Activated CD4-positive, alpha-beta T cell treated with anti-CD3 and anti-CD28 coated beads, Interleukin-2, amount 10 ng/mL, durations not matched to agents 7 days and 5 days (primary cell): ENCODE results near the gene WDR93. TPM values are rescaled to one million over a fixed set of nuclear protein-coding genes. Genes with fewer than 3 reads are reported as not detected.
"Not testable (repeated sequence)": the region's sequence is repeated elsewhere in the genome, so short reads cannot be mapped to it uniquely, and the experiment has no call there.

Experiments used
- CTCF ChIA-PET: fragments of 350-600 bp; sonication (Branson Sonifier 250); formaldehyde crosslinking; loops from one replicate; lab custom pipeline; 2021; ENCODE audit warnings: antibody characterized with exemption; lab: Charles Lee
- POLR2A ChIA-PET: fragments of 350-600 bp; sonication (Branson Sonifier 250); formaldehyde crosslinking; loops from one replicate; lab custom pipeline; 2021; ENCODE audit warnings: antibody characterized with exemption; lab: Charles Lee
- DNase-seq: peaks from one replicate; pipeline ENCODE4 v3.0.0-alpha.2; 2020
- H3K27ac Mint-ChIP-seq: one replicate; pipeline ENCODE4 v1.8.0; 2021; ENCODE audit warnings: mild to moderate bottlenecking, moderate library complexity, mixed read lengths
- H3K27me3 Mint-ChIP-seq: one replicate; pipeline ENCODE4 v1.8.0; 2021; ENCODE audit warnings: mixed read lengths
- H3K36me3 Mint-ChIP-seq: one replicate; pipeline ENCODE4 v1.8.0; 2021; ENCODE audit warnings: low read depth, mixed read lengths
- H3K4me1 Mint-ChIP-seq: one replicate; pipeline ENCODE4 v1.8.0; 2021; ENCODE audit warnings: mixed read lengths
- H3K4me3 Mint-ChIP-seq: one replicate; pipeline ENCODE4 v1.8.0; 2021; ENCODE audit warnings: mild to moderate bottlenecking, moderate library complexity, mixed read lengths
- H3K9me3 Mint-ChIP-seq: one replicate; pipeline ENCODE4 v1.8.0; 2021; ENCODE audit warnings: mixed read lengths
- total RNA-seq, 2 experiments: library from RNA; stranded (reverse); gene quantifications; one replicate each; pipeline ENCODE4 v1.2.3, GENCODE V29; 2021

The WDR93 gene
- total RNA-seq, 2 experiments from 2014 or later = not detected

- H3K36me3 Mint-ChIP-seq = no peaks in the 10 kb centered on the region
- H3K4me1 Mint-ChIP-seq = no peaks in the 10 kb centered on the region
- peaks cover 2% of the 10 kb centered on the region for H3K27me3 Mint-ChIP-seq
- H3K27ac Mint-ChIP-seq = no peak overlapping the region
- H3K9me3 Mint-ChIP-seq = no peaks in the 10 kb centered on the region
- H3K4me3 Mint-ChIP-seq = no peak overlapping the region
- POLR2A ChIA-PET = no interaction called here
- DNase-seq = no peak
- CTCF ChIA-PET = interaction anchor here (0.7 kb wide), 1 partner anchor 527 kb away, joined by 3 read pairs; no protein-coding TSS in a partner anchor
Observed at GRCh38 chr15:89677381-89677780, 13.2 kb upstream of the WDR93 start.

- Mint-ChIP-seq H3K9me3 (no peaks in the 10 kb centered on the region), H3K4me1 (no peaks in the 10 kb centered on the region), H3K27me3 (peaks cover 2% of the 10 kb centered on the region), H3K27ac (no peak within 1 kb of the TSS), H3K36me3 (no peaks in the 10 kb centered on the region), H3K4me3 (no peak within 1 kb of the TSS)
- no peak for DNase-seq
- CTCF ChIA-PET = no interaction called here
- POLR2A ChIA-PET = no interaction called here
Observed at GRCh38 chr15:89679212-89679611, 11.4 kb upstream of the WDR93 start, which contains the start of gene PLIN1. Gene PLIN1, minus strand, starts transcription at chr15:89679367. Its CDS starts 1,878 bp downstream, at chr15:89677489.

- peaks cover 2% of the 10 kb centered on the region for H3K27me3 Mint-ChIP-seq
- H3K4me3 Mint-ChIP-seq = no peak overlapping the region
- POLR2A ChIA-PET = no interaction called here
- no peak for DNase-seq
- H3K9me3 Mint-ChIP-seq = no peaks in the 10 kb centered on the region
- H3K27ac Mint-ChIP-seq = no peak overlapping the region
- H3K4me1 Mint-ChIP-seq = no peaks in the 10 kb centered on the region
- CTCF ChIA-PET = interaction anchor here (1.3 kb wide), 1 partner anchor 19 kb away, joined by 3 read pairs; no protein-coding TSS in a partner anchor
- no peaks in the 10 kb centered on the region for H3K36me3 Mint-ChIP-seq
Observed at GRCh38 chr15:89680282-89680873, 10.2 kb upstream of the WDR93 start.

- no peak for DNase-seq
- ChIA-PET CTCF (interaction anchor here (1.3 kb wide), 1 partner anchor 20 kb away, joined by 3 read pairs; no protein-coding TSS in a partner anchor), POLR2A (no interaction called here)
- Mint-ChIP-seq H3K36me3 (no peaks in the 10 kb centered on the region), H3K4me1 (no peaks in the 10 kb centered on the region), H3K4me3 (no peak overlapping the region), H3K27ac (no peak overlapping the region), H3K9me3 (no peaks in the 10 kb centered on the region), H3K27me3 (peaks cover 2% of the 10 kb centered on the region)
Observed at GRCh38 chr15:89681146-89681545, 9.5 kb upstream of the WDR93 start.

GRCh38 chr15:89685995-89686394 lies 4.6 kb upstream of the WDR93 start:
- H3K36me3 Mint-ChIP-seq = no peaks in the 10 kb centered on the region
- no peak overlapping the region for H3K4me3 Mint-ChIP-seq
- DNase-seq = no peak
- H3K27me3 Mint-ChIP-seq = no peaks in the 10 kb centered on the region
- no peak overlapping the region for H3K27ac Mint-ChIP-seq
- peaks cover 18% of the 10 kb centered on the region for H3K4me1 Mint-ChIP-seq
- POLR2A ChIA-PET = no interaction called here
- CTCF ChIA-PET = no interaction called here
- no peaks in the 10 kb centered on the region for H3K9me3 Mint-ChIP-seq

GRCh38 chr15:89686522-89686921 lies 4.1 kb upstream of the WDR93 start:
- Mint-ChIP-seq H3K36me3 (no peaks in the 10 kb centered on the region), H3K4me3 (no peak overlapping the region), H3K27me3 (no peaks in the 10 kb centered on the region), H3K9me3 (no peaks in the 10 kb centered on the region), H3K4me1 (peaks cover 22% of the 10 kb centered on the region), H3K27ac (no peak overlapping the region)
- no peak for DNase-seq
- CTCF ChIA-PET = no interaction called here
- POLR2A ChIA-PET = no interaction called here

- POLR2A ChIA-PET, H3K9me3 Mint-ChIP-seq, DNase-seq, H3K27me3 Mint-ChIP-seq, H3K36me3 Mint-ChIP-seq: not testable (repeated sequence)
- peak overlapping the region; percentile 80 for H3K4me3 Mint-ChIP-seq
- CTCF ChIA-PET = interaction anchor here (0.6 kb wide), 1 partner anchor 463 kb away, joined by 3 read pairs; no protein-coding TSS in a partner anchor
- H3K4me1 Mint-ChIP-seq = peaks cover 22% of the 10 kb centered on the region
- peak overlapping the region; percentile 84 for H3K27ac Mint-ChIP-seq
Observed at GRCh38 chr15:89689930-89690275, 708 bp upstream of the WDR93 start.

GRCh38 chr15:89693091-89693490 lies 2.5 kb downstream of the WDR93 start:
- no peaks in the 10 kb centered on the region for H3K9me3 Mint-ChIP-seq
- no peak overlapping the region for H3K27ac Mint-ChIP-seq
- H3K4me3 Mint-ChIP-seq = no peak overlapping the region
- peaks cover 17% of the 10 kb centered on the region for H3K27me3 Mint-ChIP-seq
- no peak for DNase-seq
- peaks cover 19% of the 10 kb centered on the region for H3K4me1 Mint-ChIP-seq
- POLR2A ChIA-PET = no interaction called here
- no peaks in the 10 kb centered on the region for H3K36me3 Mint-ChIP-seq
- CTCF ChIA-PET = no interaction called here

- Mint-ChIP-seq H3K36me3 (no peaks in the 10 kb centered on the region), H3K4me1 (peaks cover 19% of the 10 kb centered on the region), H3K4me3 (no peak overlapping the region), H3K27me3 (peaks cover 17% of the 10 kb centered on the region), H3K9me3 (no peaks in the 10 kb centered on the region), H3K27ac (no peak overlapping the region)
- POLR2A ChIA-PET = no interaction called here
- no peak for DNase-seq
- CTCF ChIA-PET = no interaction called here
Observed at GRCh38 chr15:89693696-89694095, 3.1 kb downstream of the WDR93 start.

- ChIA-PET POLR2A (no interaction called here), CTCF (no interaction called here)
- H3K4me1 Mint-ChIP-seq = peaks cover 11% of the 10 kb centered on the region
- no peak overlapping the region for H3K27ac Mint-ChIP-seq
- peaks cover 24% of the 10 kb centered on the region for H3K27me3 Mint-ChIP-seq
- no peaks in the 10 kb centered on the region for H3K36me3 Mint-ChIP-seq
- no peaks in the 10 kb centered on the region for H3K9me3 Mint-ChIP-seq
- no peak overlapping the region for H3K4me3 Mint-ChIP-seq
- no peak for DNase-seq
Observed at GRCh38 chr15:89695198-89695597, 4.6 kb downstream of the WDR93 start.

GRCh38 chr15:89704411-89704810 lies 13.8 kb downstream of the WDR93 start:
- Mint-ChIP-seq H3K36me3 (no peaks in the 10 kb centered on the region), H3K9me3 (no peaks in the 10 kb centered on the region), H3K27ac (no peak overlapping the region), H3K4me3 (no peak overlapping the region), H3K27me3 (peaks cover 36% of the 10 kb centered on the region), H3K4me1 (no peaks in the 10 kb centered on the region)
- CTCF ChIA-PET = no interaction called here
- POLR2A ChIA-PET = no interaction called here
- DNase-seq = no peak

- ChIA-PET POLR2A (no interaction called here), CTCF (interaction anchor here (0.7 kb wide), 1 partner anchor 50 kb away, joined by 3 read pairs; no protein-coding TSS in a partner anchor)
- H3K36me3 Mint-ChIP-seq = no peaks in the 10 kb centered on the region
- no peak overlapping the region for H3K27ac Mint-ChIP-seq
- H3K9me3 Mint-ChIP-seq = no peaks in the 10 kb centered on the region
- peaks cover 33% of the 10 kb centered on the region for H3K27me3 Mint-ChIP-seq
- no peak overlapping the region for H3K4me3 Mint-ChIP-seq
- no peaks in the 10 kb centered on the region for H3K4me1 Mint-ChIP-seq
- DNase-seq = no peak
Observed at GRCh38 chr15:89707577-89707976, 17.0 kb downstream of the WDR93 start.

- DNase-seq = no peak
- CTCF ChIA-PET = interaction anchor here (0.6 kb wide), 1 partner anchor 1335 kb away, joined by 4 read pairs; no protein-coding TSS in a partner anchor
Observed at GRCh38 chr15:89714775-89715174, 24.2 kb downstream of the WDR93 start.

GRCh38 chr15:89723031-89723430 lies 32.4 kb downstream of the WDR93 start:
- Mint-ChIP-seq H3K36me3 (no peaks in the 10 kb centered on the region), H3K9me3 (peaks cover 2% of the 10 kb centered on the region), H3K4me3 (no peak overlapping the region), H3K4me1 (no peaks in the 10 kb centered on the region), H3K27ac (no peak overlapping the region), H3K27me3 (peaks cover 15% of the 10 kb centered on the region)
- DNase-seq = no peak
- POLR2A ChIA-PET = no interaction called here
- CTCF ChIA-PET = interaction anchor here (0.6 to 1.5 kb wide), 3 partner anchors 17 to 48 kb away, joined by 3 read pairs; no protein-coding TSS in a partner anchor

More at GRCh38 chr15:89714775-89715174, 24.2 kb downstream of the WDR93 start:
- H3K4me1 Mint-ChIP-seq = no peaks in the 10 kb centered on the region
- no peaks in the 10 kb centered on the region for H3K36me3 Mint-ChIP-seq
- H3K4me3 Mint-ChIP-seq = no peak overlapping the region
- no peak overlapping the region for H3K27ac Mint-ChIP-seq
- peaks cover 17% of the 10 kb centered on the region for H3K27me3 Mint-ChIP-seq
- POLR2A ChIA-PET = no interaction called here
- H3K9me3 Mint-ChIP-seq = no peaks in the 10 kb centered on the region
